Lower leg skin (tissue), 4 donors: ENCODE data around the gene TMEM121B. TPM values are rescaled to one million over a fixed set of nuclear protein-coding genes. Genes with fewer than 3 reads are reported as not detected.

Experiments
- DNase-seq, 2 donors: peaks; one replicate each; pipeline ENCODE4 v3.0.0-alpha.2; 2019; ENCODE audit warnings: low spot score in 2 of 2
- H3K4me3 ChIP-seq: fragments of 200-600 bp; sonication (generic); 2 replicates; pipeline ENCODE4 v1.5.1; 2017; ENCODE audit warnings: mild to moderate bottlenecking, low read depth; ENCODE audit not compliant: poor library complexity, severe bottlenecking
- CTCF ChIP-seq, 3 donors: fragments of 450-650 bp; IDR thresholded peaks; one replicate each; pipeline ENCODE4 v1.5.1; 2016; ENCODE audit warnings: antibody characterized with exemption in 3 of 3, mild to moderate bottlenecking in 3 of 3, moderate library complexity in 2 of 3
- POLR2A ChIP-seq, 2 donors: fragments of 450-650 bp; IDR thresholded peaks; one replicate each; pipeline ENCODE4 v1.6.1; 2016 to 2017; ENCODE audit warnings: antibody characterized with exemption in 2 of 2, mild to moderate bottlenecking in 1 of 2, moderate library complexity in 1 of 2
- WGBS, 2 donors: methylation state at CpG; one replicate each; pipeline ENCODE4 v1.1.5; 2018; 5-methylcytosine and 5-hydroxymethylcytosine counted together
- intact Hi-C: fragments of 100-400 bp; cut with DNase I; formaldehyde crosslinking; loops from one replicate; pipeline ENCODE4 v1.15.0; 2023; ENCODE audit warnings: low total_unique reads
- total RNA-seq, 4 donors: library from RNA; depleted of rRNA; stranded (reverse); fragments of >200 nt; gene quantifications; one replicate each; pipeline ENCODE4 v1.1.0, GENCODE V29; 2016

TMEM121B gene
- total RNA-seq, 4 donors from 2014 or later, result 0.53 to 2.6 (median 1.0) TPM

GRCh38 chr22:17108256-17109112 lies 12.7 kb downstream of the TMEM121B start:
- H3K4me3 ChIP-seq, result no peak overlapping the region
- intact Hi-C loops, result no loop called here
- TF ChIP-seq CTCF (IDR thresholded peaks at IDR 0.05) (no peak), POLR2A (IDR thresholded peaks at IDR 0.05) (no peak)
- no peak for DNase-seq
- WGBS, 2 donors, result 98% methylated on average over 42 to 56 of the region's 66 CpGs

GRCh38 chr22:17107547-17107810 lies 13.7 kb downstream of the TMEM121B start:
- no peak for TF ChIP-seq POLR2A (IDR thresholded peaks at IDR 0.05)
- no peak for TF ChIP-seq CTCF (IDR thresholded peaks at IDR 0.05)
- intact Hi-C loops, result no loop called here
- WGBS, 2 donors, result 83 to 85% methylated on average over 6 of the region's 6 CpGs
- no peak for DNase-seq
- no peak overlapping the region for H3K4me3 ChIP-seq

- no peak overlapping the region for H3K4me3 ChIP-seq
- WGBS, 2 donors, result 74 to 83% methylated on average over 15 of the region's 15 CpGs
- intact Hi-C loops, result no loop called here
- TF ChIP-seq CTCF (IDR thresholded peaks at IDR 0.05) (no peak), POLR2A (IDR thresholded peaks at IDR 0.05) (no peak)
- no peak for DNase-seq
Measured at GRCh38 chr22:17106785-17107546, 14.2 kb downstream of the TMEM121B start.

GRCh38 chr22:17106161-17106784 lies 14.9 kb downstream of the TMEM121B start:
- no peak for DNase-seq
- TF ChIP-seq CTCF (IDR thresholded peaks at IDR 0.05) (no peak), POLR2A (IDR thresholded peaks at IDR 0.05) (no peak)
- intact Hi-C loops, result no loop called here
- WGBS, 2 donors, result 86 to 87% methylated on average over 11 to 12 of the region's 12 CpGs
- H3K4me3 ChIP-seq, result no peak overlapping the region

- TF ChIP-seq POLR2A (IDR thresholded peaks at IDR 0.05) (no peak), CTCF (IDR thresholded peaks at IDR 0.05) (no peak)
- WGBS, 2 donors, result 79 to 85% methylated on average over 22 of the region's 22 CpGs
- intact Hi-C loops, result no loop called here
- H3K4me3 ChIP-seq, result no peak overlapping the region
- DNase-seq, result no peak
Measured at GRCh38 chr22:17105143-17106129, 15.7 kb downstream of the TMEM121B start.
